PFSK-1 (cell line): ENCODE measurements around the gene TEX44. TPM values are rescaled to one million over a fixed set of nuclear protein-coding genes. Genes with fewer than 3 reads are reported as not detected.
A peak's percentile ranks its signal among the peaks of the same experiment; 100 is the strongest.

Source experiments
- FOXP2 ChIP-seq: optimal IDR thresholded peaks from 2 replicates; pipeline ENCODE3; 2011; ENCODE audit warnings: borderline replicate concordance, control low read depth, inconsistent platforms; ENCODE audit not compliant: insufficient read depth; ENCODE audit errors: extremely low read length, extremely low read depth
- POLR2AphosphoS5 ChIP-seq: IDR thresholded peaks from 2 replicates; pipeline ENCODE4 v1.6.1; 2012; ENCODE audit warnings: low read depth, mild to moderate bottlenecking, control low read depth, low read length, moderate library complexity
- REST ChIP-seq, 2 experiments: IDR thresholded peaks; 2 replicates each; pipeline versions ENCODE4 v1.6.1 to v1.8.0; 2011 to 2012; ENCODE audit warnings: low read depth in 2 of 2, low read length in 2 of 2, control low read depth in 1 of 2, inconsistent platforms in 1 of 2, mild to moderate bottlenecking in 1 of 2, moderate library complexity in 1 of 2; ENCODE audit not compliant: insufficient read depth in 1 of 2
- SIN3A ChIP-seq: IDR thresholded peaks from 2 replicates; pipeline ENCODE4 v1.6.1; 2012; ENCODE audit warnings: mild to moderate bottlenecking, low read length, moderate library complexity, borderline replicate concordance; ENCODE audit not compliant: insufficient read depth
- TAF1 ChIP-seq: IDR thresholded peaks from 2 replicates; pipeline ENCODE4 v1.6.1; 2012; ENCODE audit warnings: low read length, control low read depth, borderline replicate concordance; ENCODE audit not compliant: insufficient read depth
- polyA plus RNA-seq: library from polyadenylated mRNA; unstranded; fragments of >200 nt; gene quantifications from one replicate; pipeline ENCODE4 v1.2.1, GENCODE V29; 2012; ENCODE audit warnings: low read depth, missing spikeins; ENCODE audit not compliant: insufficient read length

TEX44 gene
- polyA plus RNA-seq, result not detected

- TF ChIP-seq REST (IDR thresholded peaks at IDR 0.05; ENCODE audit: insufficient read depth in 1 of 2, low read depth in 2 of 2, low read length in 2 of 2) (no peak), POLR2AphosphoS5 (no peak), FOXP2 (no peak)
These were observed at the start of gene TEX44 for GRCh38 chr2:231592636-231593145. TSS of gene TEX44 (plus strand) at chr2:231592864. CDS start at chr2:231592952, 88 bp downstream.

- TF ChIP-seq SIN3A, result no peak
- 0 out of 4 replicates have a peak, but pooled peaks of 1 of the 2 experiments have one; percentile 27 for TF ChIP-seq REST (IDR thresholded peaks at IDR 0.05; ENCODE audit: insufficient read depth in 1 of 2, low read depth in 2 of 2, low read length in 2 of 2)
- no peak for TF ChIP-seq POLR2AphosphoS5
- TF ChIP-seq FOXP2, result no peak
- TF ChIP-seq TAF1, result no peak
These were observed 47.4 kb upstream of the TEX44 start for GRCh38 chr2:231545105-231545902.

- TF ChIP-seq TAF1 (no peak), POLR2AphosphoS5 (no peak), SIN3A (no peak), FOXP2 (no peak), REST (IDR thresholded peaks at IDR 0.05; ENCODE audit: insufficient read depth in 1 of 2, low read depth in 2 of 2, low read length in 2 of 2) (no peak)
These were observed 46.5 kb upstream of the TEX44 start for GRCh38 chr2:231546014-231546715.

GRCh38 chr2:231547315-231548110, 45.2 kb upstream of the TEX44 start:
- TF ChIP-seq TAF1 (no peak), FOXP2 (no peak), SIN3A (no peak)

- TF ChIP-seq POLR2AphosphoS5, result no peak
- TF ChIP-seq TAF1, result no peak
- no peak for TF ChIP-seq FOXP2
- TF ChIP-seq SIN3A, result no peak
- no peak for TF ChIP-seq REST (IDR thresholded peaks at IDR 0.05; ENCODE audit: insufficient read depth in 1 of 2, low read depth in 2 of 2, low read length in 2 of 2)
These were observed 43.9 kb upstream of the TEX44 start for GRCh38 chr2:231548752-231549151.
